ENCODE results near the gene TLR5. TPM values are rescaled to one million over a fixed set of nuclear protein-coding genes. Genes with fewer than 3 reads are reported as not detected.
A peak's percentile ranks its signal among the peaks of the same experiment; 100 is the strongest.

TLR5 gene
- total and polyA plus RNA-seq, 7 experiments from 2014 or later: 3.1 to 8.0 (median 5.1) TPM; not detected in 1

- no peaks in the 10 kb centered on the region for H3K36me3 ChIP-seq (ENCODE audit: control insufficient read depth in 2 of 3, insufficient read depth in 3 of 3, low read length in 3 of 3)
- no peak overlapping the region for H3K27ac ChIP-seq (ENCODE audit: low read depth, low read length)
- no peak overlapping the region for H3K4me3 ChIP-seq (ENCODE audit: low read length)
- no peaks in the 10 kb centered on the region for H3K27me3 ChIP-seq (ENCODE audit: control insufficient read depth in 2 of 2, insufficient read depth in 2 of 2, low read length in 2 of 2)
- H3K9me3 ChIP-seq (ENCODE audit: control insufficient read depth in 2 of 3, low read length in 3 of 3): no peaks in the 10 kb centered on the region
- Mint-ChIP-seq H3K4me1 (peaks cover 0 to 1% (median 0%) of the 10 kb centered on the region in 7 donors), H3K4me3 (no peak overlapping the region), H3K36me3 (peaks cover 0 to 23% (median 7%) of the 10 kb centered on the region in 5 donors), H3K27me3 (no peaks in the 10 kb centered on the region), H3K9me3 (no peaks in the 10 kb centered on the region), H3K27ac (no peak overlapping the region)
- ChIA-PET POLR2A (interaction anchor here (0.7 kb wide), 1 partner anchor 269 kb away, joined by 3 read pairs; no protein-coding TSS in a partner anchor), CTCF (interaction anchor here (0.8 to 1.3 kb wide), 4 partner anchors 8 to 244 kb away, joined by 3 to 6 read pairs (median 4); no protein-coding TSS in a partner anchor)
- ATAC-seq (no peak), DNase-seq (no peak)
- H3K4me1 ChIP-seq (ENCODE audit: control insufficient read depth in 2 of 2, insufficient read depth in 2 of 2, low read length in 2 of 2): no peaks in the 10 kb centered on the region
- intact Hi-C loops (cut with micrococcal nuclease): no loop called here
Observed at GRCh38 chr1:223114871-223115270, 28.2 kb downstream of the TLR5 start.

DNA sequence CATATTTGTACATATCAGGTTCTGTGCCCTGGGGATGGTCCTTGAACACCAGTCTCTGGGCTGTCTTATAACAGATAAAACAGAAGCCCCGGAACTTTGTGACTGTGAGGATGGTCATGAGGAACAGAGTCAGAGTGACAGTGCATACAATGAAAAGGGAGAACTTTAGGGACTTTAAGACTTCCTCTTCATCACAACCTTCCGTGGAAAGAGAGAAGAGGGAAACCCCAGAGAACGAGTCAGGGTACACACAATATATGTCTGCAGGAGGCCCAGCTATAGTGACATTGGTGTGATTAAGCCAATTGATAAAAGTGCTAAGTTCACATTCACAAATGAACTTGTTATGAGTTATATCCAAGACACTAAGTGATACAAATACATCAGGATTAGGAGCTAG lies 32.1 kb downstream of the TLR5 start:
- ATAC-seq: peak; percentile 50
- no peak overlapping the region for H3K4me3 Mint-ChIP-seq

DNA sequence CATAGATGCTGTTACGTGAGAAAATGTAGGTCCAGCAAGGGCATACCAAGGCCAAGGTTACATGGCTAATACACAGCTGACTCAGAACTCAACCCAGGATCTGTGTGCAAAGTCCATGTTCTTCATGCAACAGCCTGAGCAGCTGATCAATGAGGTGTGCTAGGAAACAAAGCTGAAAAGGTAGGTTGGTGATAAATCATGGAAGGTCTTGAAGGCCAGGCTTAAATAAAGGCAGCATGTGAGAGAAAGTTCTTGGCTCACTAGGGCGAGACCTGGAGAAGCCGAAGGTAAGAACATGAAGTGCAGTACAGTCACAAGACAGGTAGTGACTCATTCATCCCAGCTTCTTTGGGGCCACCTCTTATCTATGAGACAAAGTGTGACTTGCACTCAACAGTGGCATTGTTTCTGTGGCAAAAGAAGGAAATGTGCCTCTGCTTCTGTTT lies 33.4 kb downstream of the TLR5 start:
- Mint-ChIP-seq H3K9me3 (no peaks in the 10 kb centered on the region), H3K4me3 (no peak overlapping the region), H3K27me3 (peaks cover 0 to 5% (median 0%) of the 10 kb centered on the region in 5 donors), H3K36me3 (peaks cover 0 to 11% (median 0%) of the 10 kb centered on the region in 5 donors), H3K27ac (no peak overlapping the region), H3K4me1 (peaks cover 0 to 2% (median 0%) of the 10 kb centered on the region in 7 donors)
- Histone ChIP-seq H3K36me3 (ENCODE audit: control insufficient read depth in 2 of 3, insufficient read depth in 3 of 3, low read length in 3 of 3) (no peaks in the 10 kb centered on the region), H3K4me3 (ENCODE audit: low read length) (no peak overlapping the region), H3K9me3 (ENCODE audit: control insufficient read depth in 2 of 3, low read length in 3 of 3) (no peaks in the 10 kb centered on the region), H3K27me3 (ENCODE audit: control insufficient read depth in 2 of 2, insufficient read depth in 2 of 2, low read length in 2 of 2) (no peaks in the 10 kb centered on the region), H3K27ac (ENCODE audit: low read depth, low read length) (no peak overlapping the region), H3K4me1 (ENCODE audit: control insufficient read depth in 2 of 2, insufficient read depth in 2 of 2, low read length in 2 of 2) (no peaks in the 10 kb centered on the region)
- ATAC-seq (no peak), DNase-seq (no peak)
- POLR2A ChIA-PET: no interaction called here
- CTCF ChIA-PET: no interaction called here
- intact Hi-C loops (cut with micrococcal nuclease): no loop called here

More for the DNA sequence above, 32.1 kb downstream of the TLR5 start:
- ChIA-PET POLR2A (interaction anchor here (0.5 kb wide), 1 partner anchor 391 kb away, joined by 3 read pairs; no protein-coding TSS in a partner anchor), CTCF (interaction anchor here (0.9 kb wide), 1 partner anchor 17 kb away, joined by 4 read pairs; no protein-coding TSS in a partner anchor)
- H3K9me3 Mint-ChIP-seq: no peaks in the 10 kb centered on the region
- H3K36me3 Mint-ChIP-seq: peaks cover 0 to 16% (median 4%) of the 10 kb centered on the region in 5 donors
- Histone ChIP-seq H3K27ac (ENCODE audit: low read depth, low read length) (no peak overlapping the region), H3K36me3 (ENCODE audit: control insufficient read depth in 2 of 3, insufficient read depth in 3 of 3, low read length in 3 of 3) (no peaks in the 10 kb centered on the region), H3K4me3 (ENCODE audit: low read length) (no peak overlapping the region), H3K9me3 (ENCODE audit: control insufficient read depth in 2 of 3, low read length in 3 of 3) (no peaks in the 10 kb centered on the region), H3K27me3 (ENCODE audit: control insufficient read depth in 2 of 2, insufficient read depth in 2 of 2, low read length in 2 of 2) (no peaks in the 10 kb centered on the region), H3K4me1 (ENCODE audit: control insufficient read depth in 2 of 2, insufficient read depth in 2 of 2, low read length in 2 of 2) (no peaks in the 10 kb centered on the region)
- no peak for DNase-seq
- peaks cover 0 to 3% (median 0%) of the 10 kb centered on the region in 5 donors for H3K27me3 Mint-ChIP-seq
- intact Hi-C loops (cut with micrococcal nuclease): no loop called here
- H3K27ac Mint-ChIP-seq: no peak overlapping the region
- H3K4me1 Mint-ChIP-seq: peaks cover 0 to 2% (median 0%) of the 10 kb centered on the region in 7 donors

- Mint-ChIP-seq H3K4me3 (no peak overlapping the region), H3K9me3 (peaks cover 0 to 2% (median 0%) of the 10 kb centered on the region in 11 donors), H3K36me3 (peaks cover 0 to 6% (median 0%) of the 10 kb centered on the region in 5 donors), H3K27ac (no peak overlapping the region), H3K4me1 (peaks cover 0 to 2% (median 0%) of the 10 kb centered on the region in 7 donors), H3K27me3 (peaks cover 0 to 6% (median 4%) of the 10 kb centered on the region in 5 donors)
- Histone ChIP-seq H3K9me3 (ENCODE audit: control insufficient read depth in 2 of 3, low read length in 3 of 3) (no peaks in the 10 kb centered on the region), H3K27ac (ENCODE audit: low read depth, low read length) (no peak overlapping the region), H3K36me3 (ENCODE audit: control insufficient read depth in 2 of 3, insufficient read depth in 3 of 3, low read length in 3 of 3) (no peaks in the 10 kb centered on the region), H3K4me3 (ENCODE audit: low read length) (no peak overlapping the region), H3K27me3 (ENCODE audit: control insufficient read depth in 2 of 2, insufficient read depth in 2 of 2, low read length in 2 of 2) (no peaks in the 10 kb centered on the region), H3K4me1 (ENCODE audit: control insufficient read depth in 2 of 2, insufficient read depth in 2 of 2, low read length in 2 of 2) (no peaks in the 10 kb centered on the region)
- POLR2A ChIA-PET: no interaction called here
- ATAC-seq: no peak
- no peak for DNase-seq
- CTCF ChIA-PET: no interaction called here
- intact Hi-C loops (cut with micrococcal nuclease): no loop called here
Observed at GRCh38 chr1:223106856-223107255, 36.2 kb downstream of the TLR5 start.

GRCh38 chr1:223105568-223105967 lies 37.5 kb downstream of the TLR5 start:
- Histone ChIP-seq H3K4me3 (ENCODE audit: low read length) (no peak overlapping the region), H3K9me3 (ENCODE audit: control insufficient read depth in 2 of 3, low read length in 3 of 3) (no peaks in the 10 kb centered on the region), H3K27ac (ENCODE audit: low read depth, low read length) (no peak overlapping the region), H3K36me3 (ENCODE audit: control insufficient read depth in 2 of 3, insufficient read depth in 3 of 3, low read length in 3 of 3) (no peaks in the 10 kb centered on the region), H3K27me3 (ENCODE audit: control insufficient read depth in 2 of 2, insufficient read depth in 2 of 2, low read length in 2 of 2) (no peaks in the 10 kb centered on the region), H3K4me1 (ENCODE audit: control insufficient read depth in 2 of 2, insufficient read depth in 2 of 2, low read length in 2 of 2) (no peaks in the 10 kb centered on the region)
- Mint-ChIP-seq H3K4me1 (peaks cover 0 to 2% (median 0%) of the 10 kb centered on the region in 7 donors), H3K27me3 (peaks cover 0 to 6% (median 4%) of the 10 kb centered on the region in 5 donors), H3K9me3 (peaks cover 0 to 15% (median 4%) of the 10 kb centered on the region in 11 donors), H3K4me3 (no peak overlapping the region), H3K27ac (no peak overlapping the region), H3K36me3 (peaks cover 0 to 5% (median 0%) of the 10 kb centered on the region in 5 donors)
- ChIA-PET POLR2A (no interaction called here), CTCF (no interaction called here)
- intact Hi-C loops (cut with micrococcal nuclease): no loop called here
- no peak for DNase-seq
- ATAC-seq: no peak

GRCh38 chr1:223102797-223103533 lies 40.1 kb downstream of the TLR5 start:
- Histone ChIP-seq H3K9me3 (ENCODE audit: control insufficient read depth in 2 of 3, low read length in 3 of 3) (no peaks in the 10 kb centered on the region), H3K4me1 (ENCODE audit: control insufficient read depth in 2 of 2, insufficient read depth in 2 of 2, low read length in 2 of 2) (no peaks in the 10 kb centered on the region), H3K27me3 (ENCODE audit: control insufficient read depth in 2 of 2, insufficient read depth in 2 of 2, low read length in 2 of 2) (no peaks in the 10 kb centered on the region), H3K4me3 (ENCODE audit: low read length) (no peak overlapping the region), H3K36me3 (ENCODE audit: control insufficient read depth in 2 of 3, insufficient read depth in 3 of 3, low read length in 3 of 3) (no peaks in the 10 kb centered on the region), H3K27ac (ENCODE audit: low read depth, low read length) (no peak overlapping the region)
- Mint-ChIP-seq H3K27ac (no peak overlapping the region), H3K4me1 (no peaks in the 10 kb centered on the region), H3K36me3 (peaks cover 0 to 11% (median 10%) of the 10 kb centered on the region in 5 donors), H3K9me3 (peaks cover 0 to 32% (median 8%) of the 10 kb centered on the region in 11 donors), H3K27me3 (peaks cover 2 to 26% (median 4%) of the 10 kb centered on the region in 5 donors), H3K4me3 (no peak overlapping the region)
- ChIA-PET CTCF (no interaction called here), POLR2A (no interaction called here)
- DNase-seq: no peak
- intact Hi-C loops (cut with micrococcal nuclease): no loop called here
- no peak for ATAC-seq
